DMS79 (cell line): ENCODE measurements around the gene FCGR1A.
A peak's percentile ranks its signal among the peaks of the same experiment; 100 is the strongest.
"Not testable (repeated sequence)": the region's sequence is repeated elsewhere in the genome, so short reads cannot be mapped to it uniquely, and the experiment has no call there.

Source experiments
- DNase-seq: peaks from one replicate; lab custom pipeline; 2025; lab: John Stamatoyannopoulos, UW

FCGR1A gene

GRCh38 chr1:149777084-149777483 lies 5.4 kb upstream of the FCGR1A start:
- not testable (repeated sequence) for DNase-seq

- DNase-seq: not testable (repeated sequence)
Measured at GRCh38 chr1:149778313-149778712, 4.2 kb upstream of the FCGR1A start.

GRCh38 chr1:149781413-149781984 lies 995 bp upstream of the FCGR1A start:
- not testable (repeated sequence) for DNase-seq

GRCh38 chr1:149783289-149783688 lies 795 bp downstream of the FCGR1A start:
- DNase-seq: not testable (repeated sequence)

- DNase-seq: not testable (repeated sequence)
Measured at GRCh38 chr1:149783868-149784267, 1.4 kb downstream of the FCGR1A start.

GRCh38 chr1:149787688-149788451 lies 5.4 kb downstream of the FCGR1A start:
- DNase-seq: not testable (repeated sequence)

- DNase-seq: not testable (repeated sequence)
Measured at GRCh38 chr1:149792502-149792901, 10.0 kb downstream of the FCGR1A start.

- DNase-seq: not testable (repeated sequence)
Measured at GRCh38 chr1:149792912-149793515, 10.5 kb downstream of the FCGR1A start.

GRCh38 chr1:149793885-149794284 lies 11.4 kb downstream of the FCGR1A start:
- not testable (repeated sequence) for DNase-seq

- DNase-seq: not testable (repeated sequence)
Measured at GRCh38 chr1:149801628-149802027, 19.1 kb downstream of the FCGR1A start.

GRCh38 chr1:149804417-149805080 lies 22.1 kb downstream of the FCGR1A start:
- not testable (repeated sequence) for DNase-seq

- DNase-seq: not testable (repeated sequence)
Measured at GRCh38 chr1:149810697-149811405, 28.4 kb downstream of the FCGR1A start.

GRCh38 chr1:149811514-149811889 lies 29.0 kb downstream of the FCGR1A start:
- DNase-seq: not testable (repeated sequence)

- DNase-seq: peak; percentile 90
Measured at GRCh38 chr1:149811890-149812829, 29.7 kb downstream of the FCGR1A start.

GRCh38 chr1:149812893-149813801 lies 30.7 kb downstream of the FCGR1A start:
- DNase-seq: peak; percentile 62

- not testable (repeated sequence) for DNase-seq
Measured at GRCh38 chr1:149820387-149820786, 37.9 kb downstream of the FCGR1A start.

GRCh38 chr1:149826555-149826954 lies 44.1 kb downstream of the FCGR1A start:
- not testable (repeated sequence) for DNase-seq

- DNase-seq: not testable (repeated sequence)
Measured at GRCh38 chr1:149831764-149832315, 49.3 kb downstream of the FCGR1A start.
